Mesodermal cell (in vitro differentiated cells): Measurements from ENCODE around the gene ARID5A.
"Not testable (repeated sequence)": the region's sequence is repeated elsewhere in the genome, so short reads cannot be mapped to it uniquely, and the experiment has no call there.

Experiments used
- H3K27ac ChIP-seq: 2 replicates; pipeline ENCODE4 v1.7.0; 2013; ENCODE audit warnings: mild to moderate bottlenecking, low read depth, low read length, moderate library complexity; ENCODE audit not compliant: severe bottlenecking
- H3K36me3 ChIP-seq: 2 replicates; pipeline ENCODE4 v1.7.1; 2013; ENCODE audit warnings: mild to moderate bottlenecking, low read length, moderate library complexity; ENCODE audit not compliant: control insufficient read depth, insufficient read depth
- H3K4me1 ChIP-seq: one replicate; pipeline ENCODE4 v1.7.1; 2013; ENCODE audit warnings: mild to moderate bottlenecking, low read length; ENCODE audit not compliant: insufficient read depth, control insufficient read depth, poor library complexity, severe bottlenecking
- H3K4me3 ChIP-seq: 2 replicates; pipeline ENCODE4 v1.7.0; 2013; ENCODE audit warnings: low read length, control low read depth, mild to moderate bottlenecking; ENCODE audit not compliant: insufficient read depth, poor library complexity, severe bottlenecking; ENCODE audit errors: extremely low read depth
- H3K9me3 ChIP-seq: 2 replicates; pipeline ENCODE4 v1.7.1; 2013; ENCODE audit warnings: mild to moderate bottlenecking, low read length, moderate library complexity; ENCODE audit not compliant: control insufficient read depth
- WGBS, 2 experiments: methylation state at CpG; one replicate each; pipeline ENCODE4 v1.1.5; 2013; ENCODE audit warnings: missing lambda C conversion rate in 2 of 2; ENCODE audit not compliant: insufficient coverage in 2 of 2; 5-methylcytosine and 5-hydroxymethylcytosine counted together

The ARID5A gene

DNA sequence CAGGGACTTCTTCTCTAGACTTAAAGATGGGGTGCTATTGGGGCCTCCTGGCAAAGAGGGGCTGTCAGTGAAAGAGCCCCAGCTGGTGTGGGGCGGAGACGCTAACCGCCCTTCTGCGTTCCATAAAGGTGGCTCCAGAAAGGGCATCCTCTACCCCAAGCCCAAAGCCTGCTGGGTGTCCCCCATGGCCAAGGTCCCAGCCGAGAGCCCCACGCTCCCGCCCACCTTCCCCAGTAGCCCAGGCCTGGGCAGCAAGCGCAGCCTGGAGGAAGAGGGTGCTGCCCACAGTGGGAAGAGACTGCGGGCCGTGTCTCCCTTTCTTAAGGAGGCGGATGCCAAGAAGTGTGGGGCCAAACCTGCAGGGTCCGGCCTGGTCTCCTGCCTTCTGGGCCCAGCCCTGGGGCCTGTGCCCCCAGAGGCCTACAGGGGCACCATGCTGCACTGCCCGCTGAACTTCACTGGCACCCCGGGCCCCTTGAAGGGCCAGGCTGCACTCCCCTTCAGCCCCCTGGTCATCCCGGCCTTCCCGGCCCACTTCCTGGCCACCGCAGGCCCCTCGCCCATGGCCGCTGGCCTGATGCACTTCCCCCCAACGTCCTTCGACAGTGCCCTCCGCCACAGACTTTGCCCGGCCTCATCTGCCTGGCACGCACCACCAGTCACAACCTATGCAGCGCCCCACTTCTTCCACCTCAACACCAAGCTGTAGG, 15.2 kb downstream of the ARID5A start:
- H3K36me3 ChIP-seq, result peaks cover 14% of the 10 kb centered on the region
- H3K4me1 ChIP-seq, result no peaks in the 10 kb centered on the region

DNA sequence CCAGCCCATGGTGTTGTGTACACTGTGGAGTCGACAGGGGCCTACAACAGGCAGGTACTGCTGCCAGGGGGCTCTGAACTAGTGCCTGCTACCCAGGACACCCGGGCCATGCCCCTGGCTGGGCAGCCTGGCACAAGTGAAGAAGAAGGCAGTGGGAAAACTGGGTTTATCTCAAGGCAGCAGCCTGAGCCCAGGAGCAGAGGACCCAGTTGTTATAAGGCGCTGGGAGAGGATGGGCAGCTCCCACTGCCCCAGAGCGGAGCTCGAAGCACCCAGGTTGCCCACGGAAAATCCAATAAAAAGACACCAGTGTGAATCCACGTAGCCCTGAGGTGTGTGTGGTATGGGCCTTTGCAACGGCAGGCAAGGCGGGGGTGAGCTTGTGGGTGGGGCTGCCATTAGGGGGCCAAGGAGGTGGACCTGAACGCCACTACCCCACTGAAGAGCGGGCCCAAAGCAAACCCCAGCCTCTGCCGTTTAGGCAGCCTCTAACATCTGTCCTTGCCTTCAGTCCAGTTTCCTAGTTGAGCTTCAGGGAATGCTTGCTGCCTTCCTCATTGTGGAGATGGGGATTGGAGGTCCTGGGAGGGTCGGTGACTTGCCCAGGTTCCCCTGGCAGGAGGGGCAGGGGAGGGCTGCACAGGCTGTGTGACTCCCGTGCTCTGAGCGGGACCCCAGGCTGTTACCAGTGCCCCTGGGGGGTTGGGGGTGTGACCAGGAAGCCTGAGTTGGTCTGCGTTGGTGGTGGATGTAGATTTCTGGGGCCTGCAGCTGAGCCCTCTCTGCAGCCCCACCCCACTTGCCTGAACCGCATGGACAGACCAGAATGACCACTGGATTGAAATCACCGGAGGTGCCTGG, 16.0 kb downstream of the ARID5A start:
- 91 to 96% methylated on average over 13 to 16 of the region's 18 CpGs for WGBS, 2 experiments
- Histone ChIP-seq H3K9me3 (no peaks in the 10 kb centered on the region), H3K27ac (no peak overlapping the region), H3K36me3 (peaks cover 14% of the 10 kb centered on the region), H3K4me1 (no peaks in the 10 kb centered on the region), H3K4me3 (no peak overlapping the region)

More for the DNA sequence above, 15.2 kb downstream of the ARID5A start:
- Histone ChIP-seq H3K4me3 (no peak overlapping the region), H3K9me3 (no peaks in the 10 kb centered on the region), H3K27ac (no peak overlapping the region)
- WGBS, 2 experiments, result 92% methylated on average over 23 of the region's 25 CpGs

DNA sequence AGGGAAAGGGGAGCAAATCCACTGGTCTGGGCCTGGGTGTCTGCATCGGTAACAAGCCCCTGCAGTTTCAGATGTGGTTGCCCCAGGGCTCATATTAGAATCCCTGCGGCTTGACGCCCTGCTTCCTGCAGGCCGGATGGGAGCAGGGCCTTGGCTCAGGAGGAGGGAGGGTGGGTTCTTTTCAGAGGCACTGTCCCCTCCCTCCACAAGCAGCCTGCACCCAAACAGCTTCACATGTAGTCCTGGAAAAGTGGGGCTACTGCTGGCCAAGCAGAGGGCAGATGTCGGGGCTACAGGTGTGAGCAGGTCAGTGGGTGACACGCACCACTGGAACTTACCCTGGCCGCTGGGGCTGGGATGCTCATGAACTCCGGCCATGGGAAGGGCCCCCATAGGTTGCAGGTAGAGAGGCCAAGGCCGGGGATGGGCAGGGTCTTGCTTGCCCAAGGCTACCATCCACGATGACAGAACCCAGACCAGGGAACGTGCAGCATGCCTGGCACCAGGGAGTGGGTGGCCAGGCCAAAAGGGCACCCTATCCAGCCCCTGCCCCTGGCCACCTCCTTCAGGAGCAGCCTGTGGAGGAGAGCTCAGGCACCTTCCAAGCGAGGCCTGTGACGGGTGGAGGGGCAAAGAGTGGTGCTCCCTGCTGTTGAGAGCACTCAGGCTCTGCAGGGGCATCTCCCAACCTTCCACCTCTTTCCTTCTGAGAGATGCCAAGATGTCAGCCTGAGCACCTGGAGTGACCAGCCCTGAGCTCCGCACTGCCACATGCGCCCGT, 16.8 kb downstream of the ARID5A start:
- Histone ChIP-seq H3K4me3 (no peak overlapping the region), H3K4me1 (no peaks in the 10 kb centered on the region), H3K9me3 (no peaks in the 10 kb centered on the region), H3K27ac (no peak overlapping the region), H3K36me3 (peaks cover 11% of the 10 kb centered on the region)
- 87 to 94% methylated on average over 11 to 14 of the region's 16 CpGs for WGBS, 2 experiments

DNA sequence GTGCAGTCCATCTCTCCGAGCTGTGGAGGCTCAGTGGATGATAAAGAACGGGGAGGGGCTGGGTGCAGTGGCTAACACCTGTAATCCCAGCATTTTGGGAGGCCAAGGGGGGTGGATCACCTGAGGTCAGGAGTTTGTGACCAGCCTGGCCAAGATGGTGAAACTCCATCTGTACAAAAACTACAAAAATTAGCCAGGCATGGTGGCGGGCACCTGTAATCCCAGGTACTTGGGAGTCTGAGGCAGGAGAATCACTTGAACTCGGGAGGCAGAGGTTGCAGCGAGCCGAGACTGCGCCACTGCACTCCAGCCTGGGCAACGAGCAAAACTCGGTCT, 17.4 kb downstream of the ARID5A start:
- not testable (repeated sequence) for H3K9me3 ChIP-seq, H3K36me3 ChIP-seq, H3K27ac ChIP-seq, H3K4me3 ChIP-seq, H3K4me1 ChIP-seq
- 59 to 81% methylated on average over 7 to 8 of the region's 9 CpGs for WGBS, 2 experiments

DNA sequence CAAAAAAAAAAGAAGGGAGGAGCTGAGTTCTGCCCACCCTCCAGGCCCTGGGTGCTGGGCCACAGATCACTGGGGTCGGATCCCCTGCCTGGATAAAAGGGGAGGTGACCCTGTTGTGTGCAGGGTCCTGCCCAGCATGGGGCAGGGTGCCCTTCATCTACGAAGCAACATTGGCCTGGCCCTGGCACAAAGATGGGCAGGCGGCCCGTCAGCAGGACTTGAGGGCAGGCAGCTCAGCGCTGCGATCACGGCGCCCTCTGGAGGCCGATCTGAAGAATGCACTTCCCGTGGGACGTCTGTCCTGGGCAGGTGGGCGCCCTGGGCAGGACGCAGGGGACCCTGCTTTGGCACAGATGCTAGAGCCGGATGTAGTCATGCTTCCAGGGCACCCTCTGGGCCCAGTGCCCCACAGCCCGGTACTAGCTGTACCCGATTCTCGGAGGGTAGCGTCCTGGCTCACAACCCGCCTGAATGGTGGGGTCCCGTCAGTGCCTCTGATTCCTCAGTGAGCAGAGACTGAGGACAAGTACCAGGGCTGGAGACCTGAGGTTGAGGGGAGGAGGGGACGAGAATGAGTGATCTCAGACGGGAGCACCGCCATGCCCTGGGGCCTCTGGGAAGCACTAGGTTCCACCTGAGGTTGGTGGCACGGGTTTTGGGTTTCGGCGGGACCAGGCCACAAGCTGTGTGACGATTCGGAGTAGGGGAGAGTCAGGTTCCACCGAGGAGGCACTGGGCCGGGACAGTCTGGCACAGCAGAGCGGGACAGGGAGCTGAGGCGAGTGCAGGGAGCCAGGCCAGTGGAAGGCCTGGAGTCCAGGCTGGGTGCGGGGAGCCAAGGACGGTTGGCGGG, 18.0 kb downstream of the ARID5A start:
- no peaks in the 10 kb centered on the region for H3K9me3 ChIP-seq
- no peak overlapping the region for H3K27ac ChIP-seq
- H3K4me3 ChIP-seq, result no peak overlapping the region
- H3K4me1 ChIP-seq, result no peaks in the 10 kb centered on the region
- H3K36me3 ChIP-seq, result peaks cover 4% of the 10 kb centered on the region
- 51 to 57% methylated on average over 33 to 34 of the region's 35 CpGs for WGBS, 2 experiments

DNA sequence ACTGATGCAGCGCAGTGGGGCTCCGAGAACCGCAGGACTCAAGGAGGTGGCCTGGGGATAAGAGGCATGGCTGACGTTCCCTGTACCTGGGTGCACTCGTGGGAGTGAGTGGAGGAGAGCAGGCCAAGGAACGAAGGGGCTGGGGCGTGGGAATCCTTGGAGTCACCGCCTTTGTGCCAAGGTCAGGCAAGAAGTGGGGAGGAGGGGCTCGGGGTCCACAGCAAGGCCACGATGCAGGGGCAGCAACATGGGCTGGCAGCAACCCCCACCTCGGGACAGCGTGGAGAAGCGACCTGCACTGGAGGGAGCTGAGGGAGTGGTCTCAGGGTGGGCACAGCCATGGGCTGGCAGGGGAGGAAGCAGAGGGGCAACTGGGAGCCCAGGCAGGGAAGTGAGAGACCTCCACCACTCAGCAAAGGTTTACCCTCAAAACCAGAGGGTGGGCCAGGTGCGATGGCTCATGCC, 18.6 kb downstream of the ARID5A start:
- Histone ChIP-seq H3K27ac (no peak overlapping the region), H3K9me3 (no peaks in the 10 kb centered on the region), H3K4me1 (no peaks in the 10 kb centered on the region), H3K36me3 (peaks cover 4% of the 10 kb centered on the region), H3K4me3 (no peak overlapping the region)
- 91% methylated on average over 13 to 14 of the region's 14 CpGs for WGBS, 2 experiments

DNA sequence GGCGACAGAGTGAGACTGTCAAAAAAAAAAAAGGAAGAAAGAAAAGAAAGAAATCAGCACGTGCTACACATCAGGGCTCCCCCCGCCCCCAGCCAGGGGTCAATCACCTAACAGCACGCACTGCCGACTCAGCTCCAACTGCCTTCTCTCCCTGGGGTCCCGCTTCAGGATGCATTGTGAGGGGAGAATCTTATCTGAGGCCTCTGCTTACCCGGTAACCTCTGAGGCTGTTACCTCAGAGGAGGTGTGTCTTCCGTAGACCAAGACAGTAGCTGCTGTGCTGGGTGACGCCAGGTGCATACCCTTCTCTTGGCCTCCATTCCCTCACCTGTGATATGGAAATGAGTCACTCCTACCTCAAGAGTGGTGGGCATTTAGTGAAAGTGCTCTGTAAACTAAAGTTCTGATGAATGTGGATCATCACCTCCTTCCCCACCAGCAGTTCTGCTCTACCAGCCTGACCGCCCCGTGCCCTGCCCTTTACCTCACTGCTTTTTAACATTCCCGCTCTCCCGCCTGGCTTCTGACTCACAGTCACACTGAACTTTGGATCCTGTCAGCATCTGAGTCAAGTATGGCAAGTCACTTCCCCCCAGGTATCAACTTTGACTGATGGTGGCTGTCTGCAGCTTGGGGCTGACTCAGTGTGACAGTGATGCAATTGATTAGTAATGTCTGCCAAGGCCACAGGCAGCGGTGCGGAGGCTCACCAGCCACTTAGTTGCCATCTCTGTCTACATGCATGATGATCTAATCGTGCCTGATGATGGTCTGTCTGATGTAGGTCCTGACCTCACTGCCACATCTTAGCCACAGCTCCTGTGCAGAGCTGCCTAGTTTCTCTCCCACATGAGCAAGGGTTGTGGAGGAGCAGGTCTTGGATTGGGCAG, 20.1 kb downstream of the ARID5A start:
- Histone ChIP-seq H3K36me3 (no peaks in the 10 kb centered on the region), H3K9me3 (no peaks in the 10 kb centered on the region), H3K4me1 (no peaks in the 10 kb centered on the region), H3K27ac (no peak overlapping the region), H3K4me3 (no peak overlapping the region)
- 89 to 92% methylated on average over 14 to 15 of the region's 16 CpGs for whole genome bisulfite sequencing, 2 experiments

DNA sequence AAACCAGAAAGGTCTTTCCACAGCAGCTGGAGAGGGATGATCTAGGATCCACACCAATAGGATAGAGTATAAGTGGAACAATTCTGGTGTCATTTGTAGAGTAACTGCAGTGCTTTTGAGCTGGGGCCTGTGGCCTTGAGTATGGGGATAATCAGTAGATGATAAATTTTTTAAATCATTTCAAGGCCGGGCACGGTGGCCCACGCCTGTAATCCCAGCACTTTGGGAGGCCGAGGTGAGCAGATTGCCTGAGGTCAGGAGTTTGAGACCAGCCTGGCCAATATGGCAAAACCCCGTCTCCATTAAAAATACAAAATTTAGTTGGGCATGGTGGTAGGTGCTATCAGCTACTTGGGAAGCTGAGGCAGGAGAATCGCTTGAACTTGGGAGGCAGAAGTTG, 20.9 kb downstream of the ARID5A start:
- not testable (repeated sequence) for H3K4me3 ChIP-seq, H3K9me3 ChIP-seq, H3K4me1 ChIP-seq, H3K27ac ChIP-seq, H3K36me3 ChIP-seq
- 85 to 95% methylated on average over 5 of the region's 6 CpGs for WGBS, 2 experiments

DNA sequence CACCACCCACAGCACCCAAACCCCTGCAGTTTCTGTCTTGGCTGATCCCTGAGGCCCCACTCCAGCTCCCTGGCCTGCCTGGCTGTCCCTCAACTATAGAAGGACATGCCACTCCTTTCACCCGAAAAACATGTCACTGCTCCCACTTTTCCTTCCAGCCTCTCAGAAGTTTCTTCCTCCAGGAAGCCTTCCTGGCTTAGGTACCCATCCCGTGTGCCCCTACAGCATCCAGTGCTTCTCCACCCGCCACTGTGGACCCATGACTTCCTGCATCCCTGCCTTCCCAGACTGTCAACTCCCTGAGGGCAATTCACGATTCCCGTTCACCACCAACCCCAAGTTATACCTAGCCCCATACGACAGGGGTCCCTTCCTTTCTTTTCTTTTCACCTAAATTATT, 21.5 kb downstream of the ARID5A start:
- 85 to 90% methylated on average over 4 to 6 of the region's 6 CpGs for WGBS, 2 experiments
- H3K27ac ChIP-seq, result no peak overlapping the region
- H3K36me3 ChIP-seq, result no peaks in the 10 kb centered on the region
- H3K4me1 ChIP-seq, result no peaks in the 10 kb centered on the region
- H3K4me3 ChIP-seq, result no peak overlapping the region
- H3K9me3 ChIP-seq, result no peaks in the 10 kb centered on the region
